Stimulated activated CD8-positive, alpha-beta memory T cell treated with anti-CD3 and anti-CD28 coated beads, Interleukin-15, amount 100 ng/mL, for 48 hours (primary cell): ENCODE results near the gene APCDD1L.
"Not testable (repeated sequence)": the region's sequence is repeated elsewhere in the genome, so short reads cannot be mapped to it uniquely, and the experiment has no call there.

ENCODE experiments used
- DNase-seq, 2 donors: peaks; one replicate each; pipeline ENCODE4 v3.0.0-alpha.2; 2020; ENCODE audit warnings: low read depth in 2 of 2

Gene APCDD1L

GRCh38 chr20:58514321-58515232 lies 622 bp downstream of the APCDD1L start:
- DNase-seq = no peak

DNA sequence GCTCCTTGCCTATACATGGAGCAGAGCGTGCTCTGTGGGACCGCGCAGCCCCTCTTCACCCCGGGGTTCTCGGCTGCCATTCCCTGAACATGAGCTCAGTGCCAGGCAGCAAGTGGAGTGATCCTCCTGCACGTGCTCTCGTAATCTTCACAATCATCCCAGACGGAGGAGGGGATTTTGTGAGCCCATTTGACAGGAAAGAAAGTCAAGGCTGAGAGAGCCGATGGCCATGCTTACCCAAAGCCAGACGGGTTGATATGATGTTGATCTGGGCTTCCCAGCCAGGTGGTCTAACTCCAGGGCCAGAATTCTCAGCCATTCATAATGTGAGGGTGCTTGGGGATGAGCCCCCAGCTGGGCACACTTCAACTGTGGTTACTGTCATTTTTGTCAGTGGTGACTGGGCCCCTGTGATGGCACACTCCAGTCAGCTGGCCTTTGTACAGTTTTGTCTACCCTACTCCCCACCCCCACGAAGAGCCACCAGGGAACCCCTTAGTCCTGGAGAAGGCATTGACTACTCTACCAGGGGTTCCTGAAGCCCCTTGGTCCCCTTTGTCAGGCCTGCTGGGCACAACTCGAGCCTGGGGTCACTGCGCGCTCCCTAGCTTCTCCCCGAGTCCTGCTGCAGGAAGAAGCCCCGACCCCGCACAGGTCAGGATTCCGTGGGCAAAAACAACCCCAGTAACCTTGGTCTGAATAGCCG lies 1.5 kb downstream of the APCDD1L start:
- no peak for DNase-seq

DNA sequence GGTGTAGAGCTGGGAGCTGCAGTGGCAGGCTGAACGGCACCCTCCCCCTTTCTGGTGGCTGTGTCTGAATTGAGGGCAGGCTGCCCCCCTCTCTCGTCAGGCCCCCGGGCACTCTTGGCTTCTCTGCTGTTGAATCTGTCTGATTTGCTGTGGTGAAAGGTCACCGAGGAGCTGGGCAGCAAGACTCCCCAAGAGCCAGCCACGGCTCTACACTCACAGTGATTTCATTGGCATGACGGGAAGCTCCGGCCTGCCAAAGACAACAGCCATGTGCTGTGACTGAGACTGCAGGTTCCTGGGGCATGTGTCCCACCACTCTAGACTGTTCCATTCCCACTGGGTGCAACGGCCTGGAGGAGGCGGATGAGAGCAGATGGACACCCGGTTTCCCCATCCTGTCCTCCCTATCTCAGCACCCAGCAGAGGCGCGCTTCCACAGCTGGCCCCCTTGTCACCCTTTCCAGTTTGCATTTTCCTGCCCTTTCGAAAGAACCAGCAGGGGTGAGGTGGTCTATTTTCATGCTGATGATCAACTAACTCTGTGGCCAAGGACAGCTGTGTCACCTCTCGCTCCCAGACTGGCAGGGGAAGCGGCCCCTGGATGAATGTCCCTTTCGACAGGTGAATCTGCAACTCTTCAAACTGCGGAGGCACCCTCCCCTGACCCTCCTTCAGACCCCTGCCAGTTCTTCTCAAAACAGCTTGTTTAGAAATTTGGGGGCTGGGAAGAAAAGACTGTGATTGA lies 2.2 kb downstream of the APCDD1L start:
- DNase-seq = no peak

DNA sequence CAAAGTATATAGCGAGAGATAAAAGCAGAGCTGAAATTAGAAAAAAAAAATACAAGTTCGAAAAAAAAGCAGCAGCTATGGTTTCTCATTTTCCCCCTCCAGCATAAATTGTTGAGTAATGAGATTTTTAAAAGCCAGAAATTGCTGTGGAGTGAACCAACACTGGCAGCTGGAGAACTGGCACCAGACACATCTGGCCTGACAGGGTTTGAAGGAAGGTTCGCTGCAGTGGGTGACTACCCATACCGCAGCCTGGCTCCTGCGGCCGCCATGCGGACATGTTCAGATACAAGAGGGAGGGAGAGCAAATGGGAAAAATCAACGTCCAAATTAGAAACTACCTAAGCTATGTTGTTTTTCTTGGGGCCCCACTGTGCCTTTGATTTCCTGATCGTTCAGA lies 3.3 kb downstream of the APCDD1L start:
- DNase-seq = no peak

- DNase-seq = no peak
Measured at GRCh38 chr20:58511364-58511763, 3.8 kb downstream of the APCDD1L start.

DNA sequence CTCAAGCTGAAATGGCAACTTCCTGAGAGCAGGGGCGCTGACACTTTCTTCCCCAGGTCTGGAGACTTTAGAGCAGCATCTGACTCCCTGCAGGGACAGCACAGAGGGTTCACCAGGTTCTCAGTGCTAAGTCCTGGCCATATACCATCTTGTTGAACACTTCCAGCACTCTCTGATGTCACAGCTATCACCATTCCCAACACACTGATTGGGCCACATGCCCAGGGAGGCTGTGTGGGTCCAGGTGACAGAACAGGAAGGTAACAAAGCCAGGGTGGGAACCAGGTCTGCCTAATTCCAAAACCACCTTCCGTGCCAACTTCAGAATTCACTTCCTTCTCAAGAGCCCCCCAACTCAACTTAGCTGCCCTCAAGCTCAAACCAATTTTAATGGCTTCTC lies 4.3 kb downstream of the APCDD1L start:
- DNase-seq = no peak

DNA sequence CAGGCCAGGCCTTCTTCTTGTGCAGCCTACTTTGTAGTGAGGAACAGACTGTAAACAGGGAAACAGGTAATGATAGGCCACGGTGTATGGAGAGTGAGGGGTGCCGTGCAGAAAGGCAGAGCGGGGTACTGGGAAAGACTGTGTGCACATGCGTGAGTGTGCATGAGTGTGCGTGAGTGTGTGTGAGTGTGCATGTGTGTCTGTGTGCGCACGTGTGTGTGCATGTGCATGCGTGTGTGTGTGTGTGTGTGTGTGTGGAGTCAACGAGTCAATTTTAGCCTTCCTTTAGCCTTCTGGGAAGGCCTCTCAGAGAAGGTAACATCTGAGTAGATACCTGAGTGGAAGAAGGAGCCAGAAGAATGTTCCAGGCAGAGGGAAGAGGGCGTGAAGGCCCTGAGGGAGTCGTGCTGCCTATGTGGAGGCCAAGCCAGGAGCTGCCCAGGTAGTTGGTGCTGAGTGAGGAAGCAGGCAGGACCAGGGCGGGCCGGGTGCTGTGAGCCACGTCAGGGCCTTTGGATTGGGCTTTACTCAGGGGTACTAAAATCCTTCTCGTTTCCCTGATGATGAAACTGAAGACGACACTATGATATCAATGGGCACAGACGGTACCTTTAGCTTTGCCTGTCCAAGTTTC lies 6.3 kb downstream of the APCDD1L start:
- no peak for DNase-seq

- DNase-seq = not testable (repeated sequence)
Measured at GRCh38 chr20:58506999-58507398, 8.2 kb downstream of the APCDD1L start.

DNA sequence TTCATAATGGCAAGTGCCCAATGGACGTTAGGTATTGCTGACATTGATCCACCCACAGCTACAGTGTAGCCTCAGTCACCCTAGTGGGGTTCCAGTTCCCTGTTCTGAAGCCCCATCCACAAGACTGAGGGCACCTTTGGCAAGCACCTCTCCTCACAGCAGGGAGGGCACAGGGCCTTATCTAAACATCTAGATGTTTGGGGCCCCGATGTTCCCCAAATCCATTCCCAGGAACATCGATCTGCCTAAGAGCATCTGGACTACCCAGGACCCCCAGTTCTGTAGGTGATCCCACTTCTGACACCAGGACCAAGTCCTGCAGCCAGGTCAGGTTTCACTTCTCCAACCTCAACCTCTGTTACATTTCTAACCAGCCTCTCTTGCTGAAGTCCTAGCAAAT lies 10.6 kb downstream of the APCDD1L start:
- DNase-seq = no peak

DNA sequence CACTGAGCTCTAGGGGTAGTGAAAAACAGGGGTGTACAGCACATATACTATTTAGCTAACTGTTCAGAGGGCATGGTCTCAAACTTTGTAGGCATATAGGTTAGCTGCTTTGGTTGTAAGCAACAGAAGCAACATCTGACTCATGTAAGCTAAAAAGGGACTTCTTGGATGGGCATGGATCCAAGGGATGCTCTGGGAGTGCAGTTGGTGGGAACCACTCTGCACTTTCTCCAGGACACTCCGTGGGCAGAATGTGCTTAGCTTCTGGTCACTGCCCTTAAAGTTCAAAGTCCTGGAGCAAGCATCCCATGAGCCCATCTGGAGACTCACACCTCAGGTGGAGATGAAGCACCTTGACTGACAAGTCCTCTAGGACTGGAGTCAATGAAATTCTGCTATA lies 11.5 kb downstream of the APCDD1L start:
- no peak for DNase-seq

GRCh38 chr20:58500256-58500655 lies 14.9 kb downstream of the APCDD1L start:
- DNase-seq = no peak

GRCh38 chr20:58498470-58499068 lies 16.6 kb downstream of the APCDD1L start:
- DNase-seq = no peak

DNA sequence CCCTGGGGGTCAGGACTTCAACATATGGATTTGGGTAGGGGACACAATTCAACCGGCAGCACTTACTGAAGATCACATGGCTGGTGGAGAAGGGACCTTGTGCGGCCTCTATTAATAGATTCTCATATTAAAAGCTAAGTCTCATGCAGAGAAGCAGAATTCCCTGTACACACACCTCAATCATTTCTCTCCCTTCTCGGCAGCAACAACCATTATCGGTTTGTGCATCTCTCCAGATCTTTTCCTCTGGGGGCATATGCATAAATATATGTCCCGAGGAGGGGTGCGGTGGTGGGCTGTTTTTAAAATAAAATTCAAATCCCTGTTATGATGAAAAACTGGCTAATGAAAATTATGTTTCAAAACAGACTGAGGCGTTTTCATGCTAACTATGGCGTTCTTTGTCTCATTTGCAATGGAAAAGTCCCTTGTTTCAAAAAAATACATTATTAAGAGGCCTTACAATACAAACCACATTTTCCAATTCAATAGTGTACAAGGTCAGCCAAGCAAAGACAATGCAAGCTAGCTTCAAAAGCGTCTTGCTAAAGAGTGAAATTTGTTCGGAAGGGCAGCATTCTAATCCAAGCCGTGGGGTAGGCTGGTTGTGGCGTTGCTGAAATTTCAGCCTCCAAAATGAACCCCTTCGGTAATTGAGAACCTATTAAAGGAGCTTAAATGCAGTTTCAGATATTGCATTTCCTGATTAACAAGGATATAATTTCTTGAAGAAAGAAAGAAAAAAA lies 17.3 kb downstream of the APCDD1L start:
- no peak for DNase-seq

DNA sequence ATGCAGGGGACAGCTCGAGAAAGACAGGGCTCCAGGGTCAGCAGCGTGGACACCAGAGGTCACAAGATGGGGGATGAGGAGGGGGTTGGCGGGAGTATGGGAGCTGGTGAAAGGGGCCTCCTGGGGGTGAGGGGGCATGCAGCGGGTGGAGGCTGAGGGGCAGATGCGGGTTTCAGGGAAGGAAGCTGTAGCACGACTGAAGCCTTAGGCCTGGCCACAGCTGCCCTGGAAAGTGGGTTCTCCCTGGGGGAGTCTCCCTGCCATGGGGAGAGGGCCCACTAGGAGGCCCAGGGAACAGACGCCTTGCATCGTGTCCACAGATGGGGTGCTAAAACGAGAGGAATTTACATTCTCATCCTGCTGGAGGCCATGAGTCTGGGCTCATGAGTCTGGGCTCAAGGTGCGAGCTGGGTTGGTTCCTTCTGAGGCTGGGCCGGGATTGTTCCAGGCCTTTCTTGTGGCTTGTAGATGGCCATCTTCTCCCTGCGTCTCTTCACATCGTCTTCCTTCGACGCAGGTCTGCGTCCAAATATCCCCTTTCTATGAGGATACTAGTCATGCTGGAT lies 18.0 kb downstream of the APCDD1L start:
- DNase-seq = no peak

GRCh38 chr20:58496429-58496769 lies 18.8 kb downstream of the APCDD1L start:
- DNase-seq = no peak

DNA sequence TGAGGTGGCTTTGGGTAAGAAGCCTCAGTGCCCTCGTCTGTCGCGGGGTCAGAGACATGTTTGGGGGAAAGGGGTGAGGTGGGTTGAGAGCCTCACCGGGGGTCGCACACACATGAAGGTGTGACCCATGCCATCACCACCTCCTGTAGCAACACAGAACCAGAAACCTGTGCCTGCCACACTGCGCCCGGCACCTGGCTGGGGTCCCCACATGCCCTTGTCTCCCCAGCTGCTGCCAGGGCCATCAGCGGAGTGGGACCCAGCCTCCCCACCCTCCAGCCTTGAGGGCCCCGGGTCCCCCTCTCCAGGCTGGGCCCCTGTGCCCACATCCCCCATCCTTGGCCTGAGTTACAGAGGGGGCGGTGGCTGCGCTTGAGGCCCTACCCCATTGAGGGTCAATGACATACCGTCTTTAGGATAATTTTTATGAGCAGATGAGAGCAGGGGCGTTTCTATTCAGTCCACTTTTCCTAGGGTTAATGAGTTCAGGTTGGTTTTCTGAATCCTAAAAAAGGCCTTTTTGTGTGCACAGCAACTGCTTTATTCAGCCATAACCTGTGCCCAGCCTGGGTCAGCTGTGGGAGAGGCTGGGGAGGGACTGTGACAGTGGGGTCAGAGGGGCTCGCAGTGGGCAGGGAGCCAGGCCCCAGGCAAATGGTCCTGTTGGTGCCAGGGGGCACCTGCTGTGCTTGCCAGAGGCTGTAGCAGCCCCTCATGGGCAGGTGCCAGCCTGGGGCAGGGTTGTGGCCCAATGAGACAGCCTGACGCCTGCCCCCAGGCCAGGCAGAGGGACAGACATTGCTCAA lies 19.4 kb downstream of the APCDD1L start:
- DNase-seq = no peak

DNA sequence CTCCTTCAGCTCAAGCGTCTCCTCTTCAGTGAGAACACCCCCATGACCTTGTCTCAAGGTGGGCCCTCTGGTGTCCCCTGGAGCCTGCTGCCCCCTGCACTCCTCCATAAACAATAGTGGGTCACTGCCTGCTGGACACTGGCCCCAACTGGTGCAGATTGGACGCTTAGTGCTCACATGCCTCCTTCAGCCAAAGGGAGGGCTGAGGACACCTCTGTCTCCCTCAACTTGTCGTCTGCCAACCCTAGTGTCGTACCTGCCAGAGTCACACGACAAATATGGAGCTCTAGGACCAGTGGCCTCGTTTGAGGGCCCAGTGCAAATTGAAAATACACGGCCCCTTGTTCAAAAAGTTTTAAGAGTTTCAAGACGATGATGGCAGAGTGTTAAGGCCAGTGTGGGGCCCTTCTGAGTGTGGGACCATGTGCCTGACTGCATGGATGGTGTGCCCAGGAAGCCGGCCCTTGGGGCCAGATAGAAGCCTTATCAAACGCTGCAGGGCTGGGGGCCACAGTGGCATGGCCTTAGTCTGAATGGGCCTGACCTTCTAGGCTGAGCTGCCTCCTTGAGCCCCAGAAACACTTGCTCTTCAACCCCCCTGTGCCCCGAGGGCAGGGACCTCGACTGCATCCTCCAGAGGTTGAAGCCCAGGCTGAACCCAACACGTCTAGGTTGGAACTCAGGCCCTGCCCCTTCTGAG lies 20.1 kb downstream of the APCDD1L start:
- no peak for DNase-seq

DNA sequence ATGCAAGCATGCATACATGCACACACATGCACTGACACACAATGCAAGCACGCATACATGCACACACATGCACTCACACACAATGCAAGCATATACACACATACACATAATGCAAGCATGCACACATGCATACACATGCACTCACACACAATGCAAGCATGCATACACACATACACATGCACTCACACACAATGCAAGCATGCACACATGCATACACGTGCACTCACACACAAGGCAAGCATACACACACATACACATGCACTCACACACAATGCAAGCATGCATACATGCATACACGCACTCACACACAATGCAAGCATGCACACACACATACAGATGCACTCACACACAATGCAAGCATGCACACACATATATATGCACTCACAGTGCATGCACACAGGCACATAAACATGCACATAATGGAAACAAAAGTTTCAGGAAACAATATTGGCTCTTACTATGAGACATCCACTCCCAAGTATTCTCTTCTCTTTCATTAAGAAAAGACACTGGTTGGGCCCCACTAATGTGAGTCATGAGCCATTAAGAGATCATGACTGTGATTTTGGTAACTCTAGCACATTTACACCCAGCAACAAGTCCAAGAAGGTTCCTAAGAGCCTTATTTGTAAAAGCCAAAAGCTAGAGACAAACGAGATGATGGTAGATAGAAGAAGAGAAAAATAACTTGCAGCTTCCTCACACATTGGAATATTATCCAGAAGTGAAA lies 22.2 kb downstream of the APCDD1L start:
- no peak for DNase-seq
